Stimulated activated CD4-positive, alpha-beta T cell treated with anti-CD3 and anti-CD28 coated beads, Interleukin-12 subunit alpha, Interleukin-12 subunit beta, amount 100 ng/mL, for 4 hours (primary cell): Measurements from ENCODE around the gene HDC.

Experiments used
- DNase-seq: peaks from one replicate; pipeline ENCODE4 v3.0.0-alpha.2; 2020

The HDC gene

DNA sequence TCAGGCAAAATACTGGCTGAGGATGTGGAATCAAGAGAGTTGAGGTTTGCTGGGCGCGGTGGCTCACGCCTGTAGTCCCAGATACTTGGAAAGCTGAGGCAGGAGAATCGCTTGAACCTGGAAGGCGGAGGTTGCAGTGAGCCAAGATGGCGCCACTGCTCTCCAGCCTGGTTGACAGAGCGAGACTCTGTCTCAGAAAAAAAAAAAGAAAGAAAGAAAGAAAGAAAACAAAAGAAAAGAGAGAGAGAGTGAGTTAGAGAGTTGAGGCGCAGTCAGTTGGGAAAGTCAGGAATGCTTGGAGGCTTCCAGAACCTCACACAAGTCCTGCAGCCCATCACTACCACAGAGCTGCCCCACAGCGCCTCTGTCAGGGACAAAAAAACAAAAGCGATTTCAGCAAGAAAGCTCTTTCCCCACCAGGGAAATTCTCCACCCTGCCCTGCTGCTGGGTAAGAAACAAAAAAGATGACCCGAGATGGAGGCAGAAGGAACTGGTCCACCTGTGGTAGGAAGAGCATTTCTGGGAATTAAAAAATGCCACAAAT lies 13.8 kb downstream of the HDC start:
- DNase-seq, result no peak

DNA sequence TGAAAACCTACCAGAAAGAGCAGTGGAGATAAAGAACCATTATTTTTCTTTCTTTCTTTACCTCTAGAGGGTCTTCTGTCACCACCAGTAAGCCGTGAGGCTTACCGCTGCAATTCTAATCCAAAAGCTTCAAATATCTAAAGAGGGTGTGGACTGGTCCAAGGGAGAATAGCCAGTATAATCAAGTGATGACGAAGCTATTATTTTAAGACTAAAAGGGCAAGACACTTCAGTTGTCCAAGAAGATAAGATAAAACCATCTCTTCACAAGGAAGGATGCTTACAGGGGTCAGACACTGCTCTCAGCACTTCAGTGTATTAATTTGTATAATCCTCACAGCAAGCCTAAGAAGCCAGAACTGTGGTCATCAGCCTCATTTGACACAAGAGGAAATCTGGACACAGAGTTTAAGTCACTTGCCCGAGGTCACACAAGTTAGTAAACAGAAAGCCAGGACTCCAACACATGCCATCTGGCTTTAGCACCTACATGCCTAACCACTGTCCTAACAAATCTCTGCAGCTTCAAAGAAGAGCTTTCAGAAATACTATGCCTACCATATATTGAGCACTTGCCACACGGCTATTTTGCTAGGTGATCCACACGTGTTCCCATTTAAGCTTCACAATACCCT lies 14.6 kb downstream of the HDC start:
- DNase-seq, result no peak

DNA sequence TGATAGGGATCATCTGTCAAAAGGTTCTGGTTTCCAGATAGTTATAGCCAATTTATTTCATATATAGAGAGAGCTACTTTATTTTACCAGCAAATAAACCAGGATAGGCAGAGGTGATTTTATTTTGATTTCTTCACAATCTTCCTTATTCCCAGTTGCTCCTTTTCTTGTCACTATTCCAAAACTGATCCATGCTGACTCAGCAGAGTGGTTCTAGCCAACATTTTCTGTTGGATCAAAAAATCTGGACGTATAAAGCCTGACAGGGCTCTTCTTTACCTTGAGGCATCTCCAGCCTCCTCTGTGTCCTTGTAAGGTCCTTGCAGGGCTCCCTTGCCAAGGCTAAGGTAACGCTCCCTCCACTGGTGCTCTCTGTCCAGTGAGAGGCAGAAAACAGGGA lies 15.8 kb downstream of the HDC start:
- DNase-seq, result no peak

DNA sequence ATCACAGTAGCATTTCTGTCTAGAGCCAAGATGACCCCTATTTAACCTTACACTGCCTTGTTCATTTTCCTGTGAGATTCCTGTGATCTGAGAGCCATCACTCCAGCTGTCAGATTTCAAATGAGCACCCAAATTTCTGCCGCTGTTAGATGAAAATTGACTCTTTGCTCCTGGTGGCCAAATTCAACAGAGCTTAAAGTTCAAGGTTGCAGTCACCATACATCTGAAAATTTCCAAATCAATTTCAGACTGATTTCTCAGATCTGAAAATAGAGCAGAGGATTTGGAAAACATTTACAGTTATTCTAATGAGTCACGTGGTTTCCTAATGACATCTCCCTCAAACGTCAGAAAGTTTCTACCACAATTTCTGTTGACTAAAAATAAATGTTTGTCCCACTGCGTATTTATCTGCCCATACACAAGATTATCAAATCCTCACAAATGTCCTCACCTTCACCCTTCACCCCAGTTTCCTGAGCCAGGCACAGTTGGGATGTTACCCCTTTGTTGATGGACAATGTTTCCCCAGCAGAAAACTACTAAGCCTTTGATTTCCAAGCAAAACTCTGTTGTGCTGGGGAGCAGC lies 16.4 kb downstream of the HDC start:
- DNase-seq, result no peak

DNA sequence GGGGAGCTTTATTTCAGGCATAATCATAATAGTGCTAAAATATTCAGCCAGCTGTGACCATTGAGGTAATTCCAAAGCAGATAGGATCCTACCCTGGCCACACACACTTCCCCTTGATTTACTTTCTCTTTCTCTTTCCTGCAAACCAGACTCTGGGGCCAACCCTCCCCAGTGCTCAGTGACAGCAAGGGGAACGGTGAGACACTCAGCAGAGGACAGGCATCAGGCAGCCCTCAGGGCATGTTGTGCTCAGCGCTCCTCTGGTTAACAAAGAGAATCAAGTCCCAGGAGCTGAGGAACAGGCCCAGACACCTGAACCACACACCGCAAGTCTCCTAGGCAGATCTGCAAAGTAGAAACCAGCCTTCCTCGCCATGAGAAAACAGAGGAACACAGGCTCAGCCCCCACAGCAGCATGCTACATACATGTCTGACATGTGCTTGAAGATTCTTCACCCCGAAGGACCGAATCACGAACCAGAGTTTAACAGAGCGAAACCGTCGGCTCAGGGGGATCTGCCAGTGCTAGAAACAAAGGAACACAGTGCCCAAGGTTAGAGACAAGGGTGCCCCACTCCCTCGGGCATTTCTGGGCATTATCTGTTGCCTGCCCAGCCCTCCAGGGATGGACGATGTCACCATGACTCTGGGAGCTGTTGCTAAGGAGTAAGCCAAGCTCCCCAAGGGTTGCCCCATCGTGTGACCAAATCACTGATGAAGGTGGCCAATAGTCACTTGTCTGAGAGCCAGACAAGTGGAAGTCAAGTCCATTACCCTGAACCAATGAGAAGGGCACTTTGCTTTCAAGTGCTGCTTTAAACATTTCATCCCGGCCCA lies 17.5 kb downstream of the HDC start:
- peak; percentile 37 for DNase-seq

DNA sequence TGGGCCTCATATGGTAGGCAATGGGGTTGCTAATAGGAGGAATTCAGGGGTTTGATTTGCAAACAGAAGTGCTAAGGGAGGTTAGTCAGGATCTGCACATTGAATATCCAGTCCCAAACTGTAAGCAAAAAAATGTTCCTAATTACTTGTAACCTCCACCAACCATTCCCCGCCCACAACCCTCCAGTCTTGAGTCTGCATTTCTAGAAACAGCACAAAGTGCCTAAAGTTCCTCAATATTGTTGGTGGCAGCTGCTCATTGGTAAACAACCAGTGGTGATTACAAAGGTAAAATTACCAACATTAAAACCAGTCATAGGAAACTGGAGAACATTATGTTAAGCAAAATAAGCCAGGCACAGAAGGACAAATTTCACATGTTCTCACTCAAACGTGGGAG lies 18.9 kb downstream of the HDC start:
- no peak for DNase-seq

DNA sequence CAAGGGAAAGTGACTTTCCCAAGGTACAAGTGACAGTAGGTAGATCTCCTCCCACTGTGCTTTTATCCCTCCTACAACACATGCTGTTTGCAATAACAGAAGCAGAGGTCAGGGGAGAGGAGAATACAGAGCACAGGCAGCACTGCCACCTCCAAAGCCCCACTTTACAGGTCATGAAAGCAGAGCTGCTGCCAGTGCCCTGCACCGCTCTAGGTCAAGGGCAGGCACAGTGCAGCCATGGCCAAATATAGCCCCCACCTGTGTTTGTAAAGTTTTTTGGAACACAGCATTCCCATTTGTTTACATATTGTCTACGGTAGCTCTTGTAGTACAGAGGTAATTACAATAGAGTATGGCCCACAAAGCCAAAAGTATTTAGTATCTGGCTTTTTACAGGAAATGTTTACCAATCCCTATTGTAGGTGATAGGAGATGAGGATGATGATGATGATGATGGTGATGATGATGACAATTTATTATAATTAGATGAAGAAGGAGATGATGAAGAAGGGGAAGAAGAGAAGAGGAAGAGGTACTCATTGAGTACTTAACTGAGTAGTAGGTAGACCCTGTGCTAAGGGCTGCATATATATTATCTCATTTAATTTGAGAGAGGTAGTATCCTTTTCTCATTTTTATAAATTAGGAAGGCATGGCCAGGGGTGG lies 20.4 kb downstream of the HDC start:
- DNase-seq, result no peak

DNA sequence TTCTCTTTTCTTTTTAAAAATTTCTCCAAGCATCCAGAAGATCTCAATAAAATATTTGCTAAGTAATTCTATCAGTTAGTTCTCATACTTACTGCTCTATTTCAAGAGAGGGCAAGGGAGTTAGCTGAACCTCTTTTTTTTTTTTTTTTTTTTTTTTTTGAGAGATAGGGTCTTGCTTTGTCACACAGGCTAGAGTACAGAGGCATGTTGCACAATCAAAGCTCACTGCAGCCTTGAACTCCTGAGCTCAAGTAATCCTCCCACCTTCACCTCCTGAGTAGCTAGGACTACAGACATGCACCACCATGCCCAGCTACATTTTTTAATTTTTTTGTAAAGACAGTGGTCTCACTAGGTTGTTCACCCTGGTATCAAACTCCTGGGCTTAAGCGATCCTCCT lies 21.4 kb downstream of the HDC start:
- DNase-seq, result no peak

DNA sequence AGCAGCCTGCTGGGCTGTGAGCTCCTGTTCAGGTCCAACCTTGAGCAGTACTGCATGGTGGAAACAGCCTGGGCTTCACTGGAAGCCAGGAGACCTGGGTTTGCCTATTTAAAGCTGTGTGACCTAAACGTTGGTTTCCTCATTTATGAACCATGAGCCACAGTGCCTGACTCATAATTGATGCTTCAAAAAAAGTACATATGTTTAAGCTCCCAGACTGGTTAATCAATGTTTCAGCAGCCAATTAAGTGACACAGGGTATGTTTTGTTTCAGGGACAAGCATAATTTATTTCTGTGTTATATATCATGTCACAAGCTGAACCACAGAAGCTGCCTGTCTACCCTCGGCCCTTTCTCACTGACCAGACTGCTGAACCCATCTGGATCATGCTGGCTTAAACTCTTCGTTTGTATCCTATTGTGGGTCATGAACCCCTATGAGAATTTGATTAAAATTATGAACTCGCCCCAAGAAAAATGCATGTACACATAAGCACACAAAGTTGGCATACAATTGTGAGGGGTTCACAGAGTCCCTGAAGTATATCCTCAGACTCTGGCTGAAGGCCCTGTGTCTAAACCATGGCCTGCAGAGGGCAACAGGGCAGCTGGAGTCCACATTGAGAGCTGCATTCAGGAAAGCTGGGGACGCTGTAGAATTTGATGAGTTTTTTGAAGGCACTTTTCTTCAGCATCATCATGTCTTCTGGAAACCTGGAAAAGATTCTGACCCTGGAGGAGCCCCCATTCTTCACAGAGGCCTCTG lies 23.7 kb downstream of the HDC start:
- no peak for DNase-seq

DNA sequence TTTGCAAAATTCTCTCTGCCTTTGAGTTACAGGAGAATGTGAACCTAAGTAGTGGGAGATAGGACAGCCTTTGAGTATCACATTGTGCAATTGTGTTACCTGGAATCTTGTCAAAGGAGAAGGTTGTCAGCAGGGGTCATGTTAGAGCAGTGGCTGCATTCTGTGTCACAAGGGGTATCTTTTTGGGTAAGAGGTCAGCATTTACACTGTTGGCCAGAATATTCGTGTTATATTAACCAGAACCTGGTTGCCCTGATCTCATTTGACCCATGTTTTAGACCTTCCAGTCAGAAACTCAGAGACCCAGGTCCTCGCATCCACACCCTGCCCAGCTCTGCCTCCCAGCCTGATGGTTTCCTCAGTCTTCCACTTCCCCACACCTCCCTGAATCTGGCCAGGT lies 27.3 kb downstream of the HDC start:
- no peak for DNase-seq

DNA sequence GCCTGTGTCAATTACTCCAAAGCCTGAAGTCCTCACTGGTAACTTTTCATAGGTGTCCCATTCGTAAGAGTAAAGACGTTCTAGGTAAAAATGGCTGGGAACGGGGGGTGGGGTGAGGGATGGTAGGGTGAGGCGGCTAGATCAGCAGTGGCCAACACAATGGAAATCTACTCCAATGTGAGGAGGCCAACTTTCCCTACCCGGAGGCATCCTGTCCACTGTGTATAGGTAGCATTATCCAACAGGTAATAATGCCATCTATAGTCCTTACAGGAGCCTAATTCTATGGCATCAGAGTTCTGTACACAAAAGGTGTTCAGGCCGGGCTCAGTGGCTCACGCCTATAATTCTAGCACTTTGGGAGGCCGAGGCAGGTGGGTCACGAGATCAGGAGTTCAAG lies 29.1 kb downstream of the HDC start:
- DNase-seq, result no peak

DNA sequence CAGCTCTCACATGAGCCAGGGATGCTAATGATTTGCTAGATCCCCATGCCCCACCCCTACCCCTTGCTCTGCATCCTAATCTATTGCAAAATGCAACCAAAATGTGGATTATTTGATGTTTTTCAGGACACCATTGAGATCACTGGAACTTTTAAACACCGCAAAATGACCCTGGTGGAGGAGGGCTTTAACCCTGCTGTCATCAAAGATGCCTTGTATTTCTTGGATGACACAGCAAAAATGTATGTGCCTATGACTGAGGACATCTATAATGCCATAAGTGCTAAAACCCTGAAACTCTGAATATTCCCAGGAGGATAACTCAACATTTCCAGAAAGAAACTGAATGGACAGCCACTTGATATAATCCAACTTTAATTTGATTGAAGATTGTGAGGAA lies 29.7 kb downstream of the HDC start:
- no peak for DNase-seq

DNA sequence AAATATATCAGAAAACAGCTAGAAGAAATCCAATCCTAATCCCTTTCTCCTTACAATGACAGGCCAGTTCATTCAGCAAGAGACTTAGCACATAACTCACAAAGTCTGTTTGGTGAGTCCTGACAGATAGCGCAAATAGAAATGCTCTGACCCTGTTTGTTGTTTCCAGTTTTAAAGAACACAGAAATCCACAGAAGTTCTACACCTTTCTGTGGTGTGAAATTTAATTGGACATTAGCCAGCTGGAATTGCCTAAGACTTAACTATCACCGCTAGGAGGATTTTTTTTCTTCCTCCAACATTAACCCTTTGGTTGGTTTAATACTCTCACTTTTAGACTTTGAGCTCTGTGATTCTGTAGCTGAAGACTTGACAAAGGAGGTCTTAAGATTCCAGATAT lies 30.8 kb downstream of the HDC start:
- DNase-seq, result no peak

DNA sequence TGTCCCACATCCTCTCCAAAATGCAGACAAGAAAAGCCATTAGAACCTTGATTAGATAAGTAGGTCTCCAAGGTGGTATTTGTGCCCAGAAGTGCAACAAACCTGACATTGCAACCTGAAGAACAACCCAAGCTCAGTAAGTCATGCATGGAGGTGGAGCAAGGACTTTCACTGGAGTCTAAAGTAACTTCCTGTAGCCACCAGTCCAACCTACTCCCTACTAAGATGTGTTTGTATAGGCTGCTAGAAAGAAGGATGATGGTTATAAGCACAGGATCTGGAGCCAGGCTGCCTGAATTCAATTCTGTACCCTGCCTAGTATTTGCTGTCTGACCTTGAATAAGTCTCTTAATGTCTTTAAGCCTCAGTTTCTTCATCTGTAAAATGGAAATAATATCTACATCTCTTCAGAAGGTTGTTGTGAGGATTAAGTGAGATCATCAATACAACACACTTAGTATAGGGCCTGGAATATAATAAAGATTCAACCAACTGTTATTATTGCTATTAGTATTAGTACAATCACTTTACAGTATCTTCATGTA lies 32.3 kb downstream of the HDC start:
- no peak for DNase-seq

DNA sequence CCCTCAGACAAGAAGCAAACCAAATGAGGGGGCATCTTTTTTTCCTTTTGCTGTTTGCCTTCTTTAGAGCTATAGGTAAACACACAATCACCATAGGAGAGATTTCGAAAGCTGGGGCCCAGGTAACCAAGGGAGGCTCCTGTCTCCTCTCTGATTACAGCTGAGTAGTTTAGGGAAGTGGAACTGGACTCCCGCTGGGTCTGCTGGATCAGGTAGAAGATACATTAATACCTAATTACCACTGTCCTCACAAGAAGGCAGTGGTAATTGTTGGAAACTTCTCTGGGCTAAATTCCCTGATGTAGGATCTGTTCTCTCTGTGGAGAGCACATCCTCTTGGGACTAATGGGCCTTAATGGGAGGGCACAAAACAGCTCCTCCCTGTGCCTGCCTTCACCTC lies 32.7 kb downstream of the HDC start:
- DNase-seq, result no peak

DNA sequence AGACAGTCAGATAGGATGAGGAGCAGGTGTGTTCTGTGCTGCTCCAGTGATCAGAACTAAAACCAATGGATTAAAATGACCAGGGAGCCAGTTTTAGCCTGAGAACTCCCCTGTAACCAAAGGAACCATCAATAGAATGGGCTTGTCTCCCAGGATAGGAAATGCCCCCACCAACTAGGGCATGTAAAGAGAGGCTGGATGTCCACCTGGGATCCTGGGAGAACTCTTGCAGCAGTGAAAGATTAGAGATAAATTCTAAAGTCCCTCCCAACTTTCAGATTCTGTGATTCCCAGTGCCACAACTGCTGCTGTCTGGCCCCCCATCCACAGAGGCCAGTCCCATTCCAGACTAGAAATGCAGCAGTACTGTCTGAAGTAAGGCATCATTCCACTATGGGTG lies 33.8 kb downstream of the HDC start:
- DNase-seq, result no peak

DNA sequence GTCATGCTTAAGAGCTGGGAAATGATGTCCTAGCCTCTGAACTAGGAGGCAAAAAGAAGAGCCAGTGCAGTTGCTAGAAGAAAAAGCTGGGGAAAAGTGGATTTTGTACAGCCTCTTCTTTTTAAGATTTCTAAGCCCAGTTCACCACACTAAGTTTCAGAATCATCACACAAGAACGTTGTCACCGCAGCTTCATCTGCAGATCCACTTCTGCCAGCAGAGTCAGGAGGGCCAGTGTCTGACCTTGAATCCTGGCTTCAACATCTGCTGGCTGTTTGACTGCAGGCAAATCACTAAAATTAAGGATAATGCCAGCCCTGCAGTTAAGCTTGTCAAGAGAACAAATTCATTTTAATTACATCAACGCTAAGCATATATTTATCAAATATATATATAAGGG lies 36.2 kb downstream of the HDC start:
- no peak for DNase-seq

DNA sequence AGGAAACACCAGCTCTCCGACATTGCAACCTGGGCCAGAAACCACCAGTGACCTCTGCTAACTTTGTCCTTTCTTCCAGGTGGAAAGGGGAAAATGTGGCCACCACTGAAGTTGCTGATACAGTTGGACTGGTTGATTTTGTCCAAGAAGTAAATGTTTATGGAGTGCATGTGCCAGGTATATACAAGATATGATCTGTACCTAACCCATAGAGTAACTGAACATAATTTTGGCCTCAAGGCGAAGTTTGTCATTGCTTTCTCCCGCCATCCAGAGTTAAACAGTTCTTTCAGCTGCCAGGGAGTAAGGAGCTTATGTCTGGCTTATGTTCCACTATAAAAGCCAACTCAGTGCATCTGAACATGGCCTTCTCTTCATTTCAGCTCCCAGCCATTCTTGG lies 36.7 kb downstream of the HDC start:
- DNase-seq, result no peak

DNA sequence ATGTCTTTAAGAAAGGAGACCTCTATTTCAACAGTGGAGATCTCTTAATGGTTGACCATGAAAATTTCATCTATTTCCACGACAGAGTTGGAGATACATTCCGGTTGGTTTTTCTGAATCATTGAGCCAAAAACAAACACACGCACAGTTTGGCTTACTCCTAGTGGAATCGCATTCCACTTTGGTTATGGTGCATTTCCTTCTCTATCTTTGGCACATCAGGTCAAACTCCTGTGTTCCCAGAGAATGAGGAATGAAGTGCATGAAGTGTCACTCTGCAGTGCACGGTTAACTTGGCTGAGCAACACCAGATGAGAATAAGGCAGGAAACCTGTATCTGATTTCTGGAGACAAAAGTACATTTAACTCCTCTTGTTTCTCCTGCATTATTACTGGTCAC lies 38.5 kb downstream of the HDC start:
- no peak for DNase-seq

DNA sequence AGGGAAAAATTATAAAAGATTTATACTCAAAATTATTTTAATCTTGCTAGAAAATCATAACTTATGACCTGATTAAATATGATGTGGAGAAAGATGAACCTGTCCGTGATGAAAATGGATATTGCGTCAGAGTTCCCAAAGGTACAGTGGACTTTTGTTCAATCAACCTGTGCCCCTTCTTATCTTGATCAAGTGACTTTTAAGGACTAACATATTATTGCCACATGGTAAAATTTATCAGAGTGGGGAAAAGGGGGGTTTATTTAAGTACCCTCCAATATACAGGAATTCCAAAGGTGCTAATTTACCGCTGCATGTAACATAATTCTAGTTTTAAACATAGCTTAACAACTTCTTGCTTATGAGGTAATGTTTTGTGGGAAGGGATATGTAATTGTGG lies 39.6 kb downstream of the HDC start:
- no peak for DNase-seq

DNA sequence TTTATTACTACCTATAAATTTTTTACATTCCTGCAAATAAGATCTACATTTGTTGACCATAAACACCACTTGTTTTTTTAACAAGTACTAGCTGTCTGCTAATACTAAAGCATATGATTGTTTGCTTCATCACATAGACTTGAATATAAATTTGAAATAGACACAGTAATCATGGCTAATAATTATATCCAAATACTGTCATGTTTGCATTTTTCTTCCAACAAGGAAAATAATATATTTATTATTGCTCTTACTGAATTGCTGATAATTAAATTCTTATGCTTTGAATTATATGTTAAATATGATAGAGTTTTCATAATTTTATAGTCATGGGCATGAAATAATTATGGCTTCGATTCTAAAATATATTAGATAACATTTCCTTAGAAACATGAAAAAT lies 40.5 kb downstream of the HDC start:
- no peak for DNase-seq

DNA sequence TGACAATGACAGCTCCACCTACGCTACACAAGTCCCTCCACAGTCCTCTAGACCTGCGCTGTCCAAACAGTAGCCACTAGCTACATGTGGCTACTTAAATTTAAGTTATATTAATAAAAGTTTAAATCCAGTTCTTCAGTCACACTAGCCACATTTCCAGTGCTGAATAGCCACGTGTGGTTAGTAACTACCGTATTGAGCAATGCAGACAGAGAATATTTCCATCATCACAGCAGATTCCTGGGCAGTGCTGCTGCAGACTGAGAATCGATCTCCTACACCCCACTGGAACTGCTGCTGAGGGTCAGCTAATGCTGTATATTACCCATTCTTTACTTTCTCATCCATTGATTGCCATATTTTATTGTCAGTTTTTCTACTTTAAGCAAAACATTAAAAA lies 40.9 kb downstream of the HDC start:
- no peak for DNase-seq

DNA sequence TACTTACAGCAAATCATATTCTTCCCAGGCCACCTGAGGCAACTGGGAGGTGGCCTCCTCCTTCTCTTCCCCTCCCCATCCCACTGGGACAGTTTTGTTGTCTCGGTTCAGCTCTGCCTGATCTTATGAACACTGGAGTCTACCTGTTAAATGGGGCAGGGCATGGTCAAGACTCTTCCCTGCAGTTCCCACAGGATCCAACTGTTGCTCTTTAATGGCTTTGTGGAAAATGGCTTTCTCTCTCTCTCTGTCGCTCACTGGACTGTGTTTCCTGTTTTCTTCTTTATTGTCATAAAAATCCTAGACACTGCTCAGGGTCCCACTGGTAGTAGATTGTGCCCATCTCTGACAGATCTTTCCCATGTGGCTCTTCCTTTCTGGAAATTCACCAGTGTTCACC lies 43.3 kb downstream of the HDC start:
- DNase-seq, result no peak
